NCI-H1694 treated with DMSO at 0.1 percent for 48 hours (cell line): ENCODE measurements around the gene PRRC1.
"Not testable (repeated sequence)": the region's sequence is repeated elsewhere in the genome, so short reads cannot be mapped to it uniquely, and the experiment has no call there.

Experiments
- DNase-seq: peaks from one replicate; lab custom pipeline; 2025; lab: John Stamatoyannopoulos, UW

Gene PRRC1

GRCh38 chr5:127517480-127518318 lies at the start of gene PRRC1:
TSS of gene PRRC1 (plus strand) at chr5:127517640. CDS start at chr5:127523480, 5,840 bp downstream.
- DNase-seq: peak; percentile 56

DNA sequence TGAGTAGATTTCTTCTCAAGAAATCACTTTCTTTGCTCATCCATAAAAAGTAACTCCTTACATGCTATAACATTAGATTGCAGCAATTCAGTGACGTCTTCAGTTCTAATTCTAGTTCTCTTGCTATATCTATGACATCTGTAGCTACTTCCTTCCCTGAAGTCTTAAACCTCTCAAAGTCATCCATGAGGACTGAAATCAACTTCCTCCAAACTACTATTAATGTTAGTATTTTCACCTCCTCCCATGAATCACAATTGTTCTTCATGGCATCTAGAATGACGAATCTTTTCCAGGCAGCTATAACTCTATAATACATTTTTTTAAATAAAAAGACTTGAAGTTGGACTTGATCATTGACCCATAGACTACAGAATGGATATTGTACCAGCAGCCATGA lies 46.2 kb upstream of the PRRC1 start:
- no peak for DNase-seq

DNA sequence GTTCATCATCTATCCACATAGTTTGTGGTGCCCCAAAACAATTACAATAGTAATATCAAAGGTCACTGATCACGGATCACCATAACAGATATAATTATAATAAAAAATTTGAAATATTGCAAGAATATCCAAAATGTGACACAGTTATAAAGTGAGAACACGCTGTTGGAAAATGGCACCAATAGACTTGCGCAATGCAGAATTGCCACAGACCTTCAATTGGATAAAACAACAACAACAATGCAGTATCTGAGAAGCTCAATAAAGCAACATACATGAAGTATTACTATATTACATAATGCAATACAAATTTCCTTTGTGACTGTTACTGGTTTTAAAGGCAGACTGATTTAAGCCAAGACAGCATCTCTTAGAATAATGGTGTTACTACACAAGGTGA lies 44.7 kb upstream of the PRRC1 start:
- no peak for DNase-seq

GRCh38 chr5:127486471-127486870 lies 31.0 kb upstream of the PRRC1 start:
- no peak for DNase-seq

GRCh38 chr5:127492854-127493738 lies 24.3 kb upstream of the PRRC1 start:
- DNase-seq: peak; percentile 47

GRCh38 chr5:127498548-127498947 lies 18.9 kb upstream of the PRRC1 start:
- no peak for DNase-seq

GRCh38 chr5:127505905-127506304 lies 11.5 kb upstream of the PRRC1 start:
- DNase-seq: no peak

GRCh38 chr5:127506616-127507015 lies 10.8 kb upstream of the PRRC1 start:
- no peak for DNase-seq

- DNase-seq: no peak
Measured at GRCh38 chr5:127508644-127509373, 8.6 kb upstream of the PRRC1 start.

- no peak for DNase-seq
Measured at GRCh38 chr5:127513408-127513970, 4.0 kb upstream of the PRRC1 start.

DNA sequence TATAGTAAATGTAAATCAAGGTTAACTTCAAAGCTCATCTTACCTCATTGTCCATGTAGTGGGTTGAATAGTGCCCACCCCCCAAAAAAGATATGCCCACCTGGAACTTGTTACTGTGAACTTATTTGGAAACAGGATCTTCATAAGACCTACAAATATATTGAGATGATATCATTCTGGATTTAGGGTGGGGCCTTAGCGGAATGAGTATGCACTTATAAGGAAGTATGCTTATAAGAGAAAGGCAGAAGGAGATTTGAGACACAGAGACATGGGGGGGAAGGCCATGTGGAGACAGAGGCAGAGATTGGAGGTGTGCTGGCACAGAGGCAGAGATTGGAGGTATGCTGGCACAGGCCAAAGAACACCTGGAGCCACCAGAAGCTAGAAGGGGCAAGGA lies 2.6 kb upstream of the PRRC1 start:
- no peak for DNase-seq

DNA sequence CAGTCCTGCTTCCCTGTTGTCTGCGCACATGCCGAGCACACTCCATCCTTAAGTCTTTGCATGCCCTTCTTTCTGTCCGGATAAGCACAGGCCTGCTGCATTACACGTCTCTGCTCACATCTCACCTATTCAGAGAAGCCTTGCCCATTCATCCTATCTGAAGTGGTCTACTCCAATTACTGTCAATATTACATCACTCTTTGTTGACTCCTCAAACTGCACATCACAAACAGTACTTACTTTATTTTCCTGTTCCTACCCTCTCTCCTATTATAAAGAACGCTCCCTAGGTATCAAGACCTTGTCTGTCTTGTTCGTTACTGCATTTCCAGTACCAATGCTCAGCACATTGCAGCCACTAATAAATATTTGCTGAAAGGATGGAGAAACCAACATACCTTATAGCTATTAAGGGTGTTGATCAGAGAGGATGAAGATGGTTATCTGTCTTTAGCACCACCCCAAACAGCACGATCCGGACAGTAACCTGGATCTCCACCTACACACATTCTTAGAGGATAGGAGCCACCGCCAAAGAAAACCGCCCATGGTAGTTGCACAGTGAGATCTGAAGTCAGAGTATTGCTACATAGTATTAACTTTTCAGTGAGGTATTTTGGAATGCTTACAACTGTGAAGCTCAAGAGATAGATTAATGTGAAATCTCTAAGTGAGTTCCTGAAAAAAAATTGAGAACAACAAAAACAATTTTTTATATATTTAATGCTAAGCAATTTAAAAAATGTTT lies 1.6 kb upstream of the PRRC1 start:
- DNase-seq: no peak

DNA sequence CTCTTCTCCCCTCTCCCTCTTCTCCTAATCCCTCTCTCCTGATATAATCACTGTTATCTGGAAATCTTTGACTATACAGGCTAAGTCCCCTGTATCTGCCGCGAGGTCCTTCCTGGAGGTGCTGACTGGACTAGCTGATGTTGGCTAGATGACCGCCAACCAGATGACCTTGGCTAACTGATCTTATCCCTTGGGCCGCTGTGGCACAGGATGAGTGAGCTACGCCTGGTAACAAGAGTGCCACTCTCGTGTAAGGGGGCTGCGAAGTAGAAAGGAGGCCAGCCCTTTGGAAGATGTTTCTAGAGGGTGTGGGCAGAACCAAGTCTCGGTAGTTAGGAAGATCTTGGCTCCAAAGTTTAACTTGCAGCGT lies 345 bp upstream of the PRRC1 start:
- peak; percentile 21 for DNase-seq

DNA sequence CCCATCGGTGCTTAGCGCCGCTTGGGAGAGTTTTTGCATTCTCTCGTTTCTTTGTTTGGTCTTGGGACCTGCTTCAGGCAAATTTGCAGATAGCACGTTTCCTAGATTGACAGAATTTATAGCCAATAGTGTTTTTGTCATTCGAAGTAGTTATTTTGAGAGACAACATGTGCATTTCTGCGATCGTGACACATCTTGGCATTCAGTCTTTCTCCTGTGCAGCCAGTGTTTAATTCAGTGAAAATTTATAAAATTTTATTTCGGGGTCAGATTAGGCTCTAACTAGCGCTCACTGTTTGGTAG lies 830 bp downstream of the PRRC1 start:
- peak; percentile 9 for DNase-seq

DNA sequence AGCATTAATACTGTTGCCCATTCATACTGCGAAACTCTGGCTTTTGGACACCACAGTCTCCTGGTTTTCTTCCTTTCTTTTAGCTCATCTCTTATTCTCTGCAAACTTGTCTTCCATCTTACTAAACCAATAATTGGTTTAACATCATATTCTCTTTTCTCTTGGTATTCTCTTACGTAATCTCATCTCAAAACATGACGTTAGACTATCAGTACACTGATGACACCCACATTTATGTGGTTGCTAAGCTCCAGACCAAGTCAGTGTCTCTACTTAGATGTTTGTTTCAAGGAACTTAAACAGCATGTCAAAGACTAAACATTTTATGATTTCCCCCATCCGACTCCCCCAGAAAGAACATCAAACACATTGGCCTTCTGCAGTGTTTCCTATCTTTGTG lies 2.1 kb downstream of the PRRC1 start:
- DNase-seq: no peak

DNA sequence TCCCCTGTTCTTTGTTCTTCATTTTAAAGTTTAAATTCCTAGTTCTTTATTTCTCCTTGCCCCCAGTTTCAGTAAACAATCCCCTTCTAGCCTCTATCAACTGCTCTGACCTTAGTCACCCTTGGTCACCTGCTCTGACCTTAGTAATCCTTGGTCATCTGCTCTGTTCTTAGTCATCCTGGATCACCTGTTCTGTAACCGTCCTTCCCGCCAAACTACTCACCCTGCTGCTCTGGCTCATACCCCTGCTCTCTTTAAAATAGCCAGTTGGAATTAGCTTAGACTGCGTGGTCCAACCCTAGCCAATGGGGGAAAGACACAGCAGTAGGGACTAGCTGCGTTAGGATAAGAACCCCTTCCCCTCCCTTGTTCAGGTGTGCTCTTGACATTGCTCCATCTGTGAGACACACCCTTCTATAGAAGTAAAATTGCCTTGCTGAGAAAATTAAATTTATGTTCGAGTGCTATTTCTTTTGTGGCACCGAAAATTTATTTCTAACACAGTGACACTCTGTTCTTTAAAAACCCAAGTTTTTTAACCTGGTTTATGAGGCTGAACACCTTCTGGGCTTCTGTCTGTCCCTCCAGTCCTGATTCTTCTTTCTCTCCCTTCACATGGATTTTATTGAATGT lies 3.8 kb downstream of the PRRC1 start:
- no peak for DNase-seq

- no peak for DNase-seq
Measured at GRCh38 chr5:127525181-127525580, 7.7 kb downstream of the PRRC1 start.

- no peak for DNase-seq
Measured at GRCh38 chr5:127529904-127530682, 12.7 kb downstream of the PRRC1 start.

- peak; percentile 3 for DNase-seq
Measured at GRCh38 chr5:127536687-127537086, 19.2 kb downstream of the PRRC1 start.

- DNase-seq: not testable (repeated sequence)
Measured at GRCh38 chr5:127540553-127540952, 23.1 kb downstream of the PRRC1 start.
